ENCODE measurements around the gene KLF14.

DNA sequence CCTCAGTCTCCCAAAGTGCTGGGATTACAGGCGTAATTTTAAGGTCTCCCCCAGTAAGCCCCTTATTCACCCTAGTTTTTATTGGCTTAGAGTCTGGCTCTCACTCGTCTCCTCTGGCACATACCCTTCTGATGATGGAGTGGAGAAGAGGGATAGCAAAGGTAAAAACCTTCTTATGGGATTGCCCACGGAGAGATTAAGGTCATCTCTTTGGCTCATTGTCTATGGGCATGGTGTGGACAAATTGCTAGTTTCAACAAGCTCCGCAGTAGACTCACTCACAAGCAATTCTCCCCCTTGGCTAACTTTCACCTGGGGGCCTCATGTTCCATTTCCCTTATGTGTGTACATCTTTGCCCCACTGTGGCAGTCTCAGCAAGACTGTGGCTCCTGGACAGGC is 25.2 kb downstream of the KLF14 start:
- TF ChIP-seq, protein P1, sequence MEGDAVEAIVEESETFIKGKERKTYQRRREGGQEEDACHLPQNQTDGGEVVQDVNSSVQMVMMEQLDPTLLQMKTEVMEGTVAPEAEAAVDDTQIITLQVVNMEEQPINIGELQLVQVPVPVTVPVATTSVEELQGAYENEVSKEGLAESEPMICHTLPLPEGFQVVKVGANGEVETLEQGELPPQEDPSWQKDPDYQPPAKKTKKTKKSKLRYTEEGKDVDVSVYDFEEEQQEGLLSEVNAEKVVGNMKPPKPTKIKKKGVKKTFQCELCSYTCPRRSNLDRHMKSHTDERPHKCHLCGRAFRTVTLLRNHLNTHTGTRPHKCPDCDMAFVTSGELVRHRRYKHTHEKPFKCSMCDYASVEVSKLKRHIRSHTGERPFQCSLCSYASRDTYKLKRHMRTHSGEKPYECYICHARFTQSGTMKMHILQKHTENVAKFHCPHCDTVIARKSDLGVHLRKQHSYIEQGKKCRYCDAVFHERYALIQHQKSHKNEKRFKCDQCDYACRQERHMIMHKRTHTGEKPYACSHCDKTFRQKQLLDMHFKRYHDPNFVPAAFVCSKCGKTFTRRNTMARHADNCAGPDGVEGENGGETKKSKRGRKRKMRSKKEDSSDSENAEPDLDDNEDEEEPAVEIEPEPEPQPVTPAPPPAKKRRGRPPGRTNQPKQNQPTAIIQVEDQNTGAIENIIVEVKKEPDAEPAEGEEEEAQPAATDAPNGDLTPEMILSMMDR (IDR thresholded peaks at IDR 0.05), result no peak
- TF ChIP-seq, protein P2, sequence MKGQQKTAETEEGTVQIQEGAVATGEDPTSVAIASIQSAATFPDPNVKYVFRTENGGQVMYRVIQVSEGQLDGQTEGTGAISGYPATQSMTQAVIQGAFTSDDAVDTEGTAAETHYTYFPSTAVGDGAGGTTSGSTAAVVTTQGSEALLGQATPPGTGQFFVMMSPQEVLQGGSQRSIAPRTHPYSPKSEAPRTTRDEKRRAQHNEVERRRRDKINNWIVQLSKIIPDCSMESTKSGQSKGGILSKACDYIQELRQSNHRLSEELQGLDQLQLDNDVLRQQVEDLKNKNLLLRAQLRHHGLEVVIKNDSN (IDR thresholded peaks at IDR 0.05; ENCODE audit: borderline replicate concordance, low read depth), result no peak
- TF ChIP-seq RFX5 (IDR thresholded peaks at IDR 0.05; ENCODE audit: low read length) (no peak), GABPA (IDR thresholded peaks at IDR 0.05; ENCODE audit: low read depth) (no peak), EP300 (IDR thresholded peaks at IDR 0.05; ENCODE audit: borderline replicate concordance in 1 of 2, low read depth in 1 of 2, low read length in 1 of 2) (no peak)
- TF ChIP-seq, protein P3, sequence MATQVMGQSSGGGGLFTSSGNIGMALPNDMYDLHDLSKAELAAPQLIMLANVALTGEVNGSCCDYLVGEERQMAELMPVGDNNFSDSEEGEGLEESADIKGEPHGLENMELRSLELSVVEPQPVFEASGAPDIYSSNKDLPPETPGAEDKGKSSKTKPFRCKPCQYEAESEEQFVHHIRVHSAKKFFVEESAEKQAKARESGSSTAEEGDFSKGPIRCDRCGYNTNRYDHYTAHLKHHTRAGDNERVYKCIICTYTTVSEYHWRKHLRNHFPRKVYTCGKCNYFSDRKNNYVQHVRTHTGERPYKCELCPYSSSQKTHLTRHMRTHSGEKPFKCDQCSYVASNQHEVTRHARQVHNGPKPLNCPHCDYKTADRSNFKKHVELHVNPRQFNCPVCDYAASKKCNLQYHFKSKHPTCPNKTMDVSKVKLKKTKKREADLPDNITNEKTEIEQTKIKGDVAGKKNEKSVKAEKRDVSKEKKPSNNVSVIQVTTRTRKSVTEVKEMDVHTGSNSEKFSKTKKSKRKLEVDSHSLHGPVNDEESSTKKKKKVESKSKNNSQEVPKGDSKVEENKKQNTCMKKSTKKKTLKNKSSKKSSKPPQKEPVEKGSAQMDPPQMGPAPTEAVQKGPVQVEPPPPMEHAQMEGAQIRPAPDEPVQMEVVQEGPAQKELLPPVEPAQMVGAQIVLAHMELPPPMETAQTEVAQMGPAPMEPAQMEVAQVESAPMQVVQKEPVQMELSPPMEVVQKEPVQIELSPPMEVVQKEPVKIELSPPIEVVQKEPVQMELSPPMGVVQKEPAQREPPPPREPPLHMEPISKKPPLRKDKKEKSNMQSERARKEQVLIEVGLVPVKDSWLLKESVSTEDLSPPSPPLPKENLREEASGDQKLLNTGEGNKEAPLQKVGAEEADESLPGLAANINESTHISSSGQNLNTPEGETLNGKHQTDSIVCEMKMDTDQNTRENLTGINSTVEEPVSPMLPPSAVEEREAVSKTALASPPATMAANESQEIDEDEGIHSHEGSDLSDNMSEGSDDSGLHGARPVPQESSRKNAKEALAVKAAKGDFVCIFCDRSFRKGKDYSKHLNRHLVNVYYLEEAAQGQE (IDR thresholded peaks at IDR 0.05; ENCODE audit: low read depth, low read length), result no peak
- TF ChIP-seq, protein P4, sequence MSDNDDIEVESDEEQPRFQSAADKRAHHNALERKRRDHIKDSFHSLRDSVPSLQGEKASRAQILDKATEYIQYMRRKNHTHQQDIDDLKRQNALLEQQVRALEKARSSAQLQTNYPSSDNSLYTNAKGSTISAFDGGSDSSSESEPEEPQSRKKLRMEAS (IDR thresholded peaks at IDR 0.05; ENCODE audit: low read depth), result no peak
- TF ChIP-seq, protein P5, sequence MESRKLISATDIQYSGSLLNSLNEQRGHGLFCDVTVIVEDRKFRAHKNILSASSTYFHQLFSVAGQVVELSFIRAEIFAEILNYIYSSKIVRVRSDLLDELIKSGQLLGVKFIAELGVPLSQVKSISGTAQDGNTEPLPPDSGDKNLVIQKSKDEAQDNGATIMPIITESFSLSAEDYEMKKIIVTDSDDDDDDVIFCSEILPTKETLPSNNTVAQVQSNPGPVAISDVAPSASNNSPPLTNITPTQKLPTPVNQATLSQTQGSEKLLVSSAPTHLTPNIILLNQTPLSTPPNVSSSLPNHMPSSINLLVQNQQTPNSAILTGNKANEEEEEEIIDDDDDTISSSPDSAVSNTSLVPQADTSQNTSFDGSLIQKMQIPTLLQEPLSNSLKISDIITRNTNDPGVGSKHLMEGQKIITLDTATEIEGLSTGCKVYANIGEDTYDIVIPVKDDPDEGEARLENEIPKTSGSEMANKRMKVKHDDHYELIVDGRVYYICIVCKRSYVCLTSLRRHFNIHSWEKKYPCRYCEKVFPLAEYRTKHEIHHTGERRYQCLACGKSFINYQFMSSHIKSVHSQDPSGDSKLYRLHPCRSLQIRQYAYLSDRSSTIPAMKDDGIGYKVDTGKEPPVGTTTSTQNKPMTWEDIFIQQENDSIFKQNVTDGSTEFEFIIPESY (IDR thresholded peaks at IDR 0.05; ENCODE audit: borderline replicate concordance, low read depth), result no peak

Data from SK-N-SH (cell line).